AG09309 (cell line): Measurements from ENCODE around the gene NDUFB10.
A peak's percentile ranks its signal among the peaks of the same experiment; 100 is the strongest.
"Not testable (repeated sequence)": the region's sequence is repeated elsewhere in the genome, so short reads cannot be mapped to it uniquely, and the experiment has no call there.

ENCODE experiments used
- DNase-seq: peaks from one replicate; pipeline ENCODE4 v3.0.0-alpha.2; 2010; ENCODE audit warnings: low read depth
- H3K4me3 ChIP-seq: 2 replicates; pipeline ENCODE4 v1.5.1; 2011; ENCODE audit warnings: mild to moderate bottlenecking, low read depth, low read length, moderate library complexity; ENCODE audit not compliant: control insufficient read depth
- TF ChIP-seq, protein P1 (sequence below): IDR thresholded peaks from 2 replicates; pipeline ENCODE4 v1.5.1; 2011; ENCODE audit warnings: mild to moderate bottlenecking, low read depth, low read length, inconsistent platforms; ENCODE audit not compliant: insufficient read depth, control insufficient read depth; ENCODE audit errors: missing control alignments

The NDUFB10 gene

DNA sequence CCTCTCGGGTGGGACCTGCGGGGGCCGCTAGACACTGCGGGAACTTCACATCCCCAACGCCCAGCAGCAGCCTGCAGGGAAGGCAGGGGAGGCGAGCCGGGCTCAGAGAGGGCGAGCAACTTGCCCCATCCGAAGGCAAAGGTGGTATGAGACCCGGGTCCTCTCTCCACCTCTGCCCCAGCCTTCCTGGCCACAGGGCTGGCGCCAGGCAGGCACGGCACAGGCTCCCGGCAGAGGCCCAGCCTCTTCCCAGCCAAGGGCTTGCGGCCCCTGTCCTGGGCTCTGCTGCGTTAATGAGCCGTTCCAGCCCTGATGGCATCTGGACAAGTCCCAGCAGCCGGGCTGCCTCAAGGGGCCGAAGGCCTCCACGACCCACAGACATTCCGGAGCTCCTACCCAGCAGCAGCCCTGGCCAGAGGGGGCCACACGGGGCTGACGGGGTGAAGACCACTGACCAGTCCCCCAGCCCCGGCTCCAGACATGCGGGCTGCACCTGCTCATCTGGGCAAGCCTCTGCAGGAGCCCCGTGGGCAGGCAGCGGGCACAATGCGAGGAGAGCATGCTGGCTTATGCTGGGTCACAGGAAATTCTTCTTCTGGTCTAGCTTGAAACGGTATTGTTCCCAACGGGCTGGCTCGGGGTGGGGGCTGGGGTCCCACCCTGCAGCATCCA lies 39.9 kb upstream of the NDUFB10 start:
- no peak for DNase-seq
- TF ChIP-seq, protein P1, sequence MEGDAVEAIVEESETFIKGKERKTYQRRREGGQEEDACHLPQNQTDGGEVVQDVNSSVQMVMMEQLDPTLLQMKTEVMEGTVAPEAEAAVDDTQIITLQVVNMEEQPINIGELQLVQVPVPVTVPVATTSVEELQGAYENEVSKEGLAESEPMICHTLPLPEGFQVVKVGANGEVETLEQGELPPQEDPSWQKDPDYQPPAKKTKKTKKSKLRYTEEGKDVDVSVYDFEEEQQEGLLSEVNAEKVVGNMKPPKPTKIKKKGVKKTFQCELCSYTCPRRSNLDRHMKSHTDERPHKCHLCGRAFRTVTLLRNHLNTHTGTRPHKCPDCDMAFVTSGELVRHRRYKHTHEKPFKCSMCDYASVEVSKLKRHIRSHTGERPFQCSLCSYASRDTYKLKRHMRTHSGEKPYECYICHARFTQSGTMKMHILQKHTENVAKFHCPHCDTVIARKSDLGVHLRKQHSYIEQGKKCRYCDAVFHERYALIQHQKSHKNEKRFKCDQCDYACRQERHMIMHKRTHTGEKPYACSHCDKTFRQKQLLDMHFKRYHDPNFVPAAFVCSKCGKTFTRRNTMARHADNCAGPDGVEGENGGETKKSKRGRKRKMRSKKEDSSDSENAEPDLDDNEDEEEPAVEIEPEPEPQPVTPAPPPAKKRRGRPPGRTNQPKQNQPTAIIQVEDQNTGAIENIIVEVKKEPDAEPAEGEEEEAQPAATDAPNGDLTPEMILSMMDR = no peak
- no peak overlapping the region for H3K4me3 ChIP-seq

- DNase-seq, H3K4me3 ChIP-seq: not testable (repeated sequence)
These were observed 39.2 kb upstream of the NDUFB10 start for GRCh38 chr16:1920122-1920521.

- H3K4me3 ChIP-seq = no peak overlapping the region
- no peak for DNase-seq
- TF ChIP-seq, protein P1 = no peak
These were observed 38.6 kb upstream of the NDUFB10 start for GRCh38 chr16:1920727-1921171.

- no peak overlapping the region for H3K4me3 ChIP-seq
- TF ChIP-seq, protein P1 = no peak
- DNase-seq = no peak
These were observed 37.0 kb upstream of the NDUFB10 start for GRCh38 chr16:1922357-1922756.

- no peak for DNase-seq
- TF ChIP-seq, protein P1 = peak; percentile 14
- no peak overlapping the region for H3K4me3 ChIP-seq
These were observed 35.9 kb upstream of the NDUFB10 start for GRCh38 chr16:1923299-1924034.

GRCh38 chr16:1924095-1924494 lies 35.2 kb upstream of the NDUFB10 start:
- TF ChIP-seq, protein P1 = no peak
- H3K4me3 ChIP-seq = no peak overlapping the region
- DNase-seq = no peak

- DNase-seq = no peak
These were observed 33.1 kb upstream of the NDUFB10 start for GRCh38 chr16:1926271-1926670.

More at GRCh38 chr16:1926271-1926670, 33.1 kb upstream of the NDUFB10 start:
- TF ChIP-seq, protein P1 = no peak
- H3K4me3 ChIP-seq = no peak overlapping the region
